HG03342 (cell line): ENCODE data around the gene GAS1.

Experiments used
- ATAC-seq: cut with Tn5 transposase; IDR thresholded peaks from one replicate; pipeline ENCODE4 v1.9.1; 2021; ENCODE audit warnings: mild to moderate bottlenecking, moderate library complexity; ENCODE audit not compliant: unreplicated experiment

The GAS1 gene

DNA sequence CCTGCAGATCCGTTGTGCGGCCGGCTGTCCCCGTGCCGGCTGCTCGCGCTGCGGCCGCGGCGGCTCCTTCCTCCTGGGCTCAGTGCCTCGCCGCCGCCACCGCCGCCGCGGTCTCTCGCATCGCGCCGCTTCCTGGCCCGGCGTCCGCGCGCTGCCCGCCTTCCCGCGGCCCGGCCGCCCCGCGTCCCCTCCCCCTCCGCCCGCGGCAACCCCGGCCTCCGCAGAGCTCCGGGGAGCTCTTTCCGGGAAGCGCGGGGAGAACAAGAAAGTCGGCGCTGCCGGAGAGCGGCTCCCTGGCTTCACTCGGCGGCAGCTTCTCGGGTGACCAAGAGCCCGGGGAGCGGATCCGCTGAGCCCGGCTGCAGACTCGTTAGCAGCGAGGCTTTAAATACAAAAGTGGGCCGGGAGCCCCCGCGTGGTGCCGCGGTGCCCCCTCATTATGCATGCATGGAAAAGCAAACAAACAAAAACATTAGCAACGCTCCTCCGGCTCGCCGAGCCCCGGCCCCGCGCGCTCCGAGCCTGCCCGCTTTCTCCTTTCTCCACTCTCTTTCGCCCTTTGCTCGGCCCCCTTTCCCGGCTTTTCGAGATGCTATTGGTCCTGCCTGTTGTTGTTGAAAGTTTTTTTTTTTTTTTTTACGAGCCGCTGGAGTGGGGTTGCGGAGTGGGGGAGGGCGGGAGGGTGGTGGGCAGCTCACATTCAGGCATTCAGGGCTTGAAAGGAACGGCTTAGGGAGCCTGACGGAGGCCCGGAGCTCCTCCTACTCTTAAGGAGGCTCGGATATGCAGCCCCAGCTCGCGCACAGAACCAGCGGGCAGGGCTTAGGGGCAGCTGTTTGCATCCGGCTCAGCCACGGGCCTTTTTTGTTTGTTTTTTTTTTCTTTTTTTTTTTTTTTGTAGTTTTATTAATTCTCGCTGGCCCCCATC, at the start of gene GAS1:
Gene GAS1, minus strand, starts transcription at position 361 of the 928 bp plus-strand sequence. CDS start 727 bp downstream, outside the sequence.
- ATAC-seq: peak; percentile 46

GRCh38 chr9:86994231-86994630, 46.9 kb upstream of the GAS1 start:
- ATAC-seq: no peak

- no peak for ATAC-seq
Observed at GRCh38 chr9:86993830-86994229, 46.5 kb upstream of the GAS1 start.

- no peak for ATAC-seq
Observed at GRCh38 chr9:86991077-86991476, 43.8 kb upstream of the GAS1 start.

- no peak for ATAC-seq
Observed at GRCh38 chr9:86990290-86990689, 43.0 kb upstream of the GAS1 start.

DNA sequence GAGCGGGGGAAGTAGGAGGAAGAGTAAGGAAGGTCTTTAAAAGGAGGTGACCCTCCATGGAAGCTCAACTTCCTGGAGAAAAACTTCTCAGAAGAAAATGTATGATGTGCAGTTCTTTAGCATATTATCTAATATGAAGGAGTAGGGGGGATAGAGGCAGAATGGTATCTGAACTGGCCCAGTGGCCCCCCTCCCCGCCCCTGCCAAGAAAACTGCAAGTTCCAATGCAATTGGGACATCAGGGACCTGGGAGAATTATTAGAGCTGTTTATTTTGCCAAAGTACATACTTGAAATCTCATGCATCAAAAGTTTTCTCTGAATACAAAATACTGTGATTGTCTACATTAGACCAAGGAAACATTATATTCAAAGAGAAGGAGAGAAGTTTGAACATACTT, 40.6 kb upstream of the GAS1 start:
- no peak for ATAC-seq

- ATAC-seq: no peak
Observed at GRCh38 chr9:86985132-86985647, 37.9 kb upstream of the GAS1 start.

DNA sequence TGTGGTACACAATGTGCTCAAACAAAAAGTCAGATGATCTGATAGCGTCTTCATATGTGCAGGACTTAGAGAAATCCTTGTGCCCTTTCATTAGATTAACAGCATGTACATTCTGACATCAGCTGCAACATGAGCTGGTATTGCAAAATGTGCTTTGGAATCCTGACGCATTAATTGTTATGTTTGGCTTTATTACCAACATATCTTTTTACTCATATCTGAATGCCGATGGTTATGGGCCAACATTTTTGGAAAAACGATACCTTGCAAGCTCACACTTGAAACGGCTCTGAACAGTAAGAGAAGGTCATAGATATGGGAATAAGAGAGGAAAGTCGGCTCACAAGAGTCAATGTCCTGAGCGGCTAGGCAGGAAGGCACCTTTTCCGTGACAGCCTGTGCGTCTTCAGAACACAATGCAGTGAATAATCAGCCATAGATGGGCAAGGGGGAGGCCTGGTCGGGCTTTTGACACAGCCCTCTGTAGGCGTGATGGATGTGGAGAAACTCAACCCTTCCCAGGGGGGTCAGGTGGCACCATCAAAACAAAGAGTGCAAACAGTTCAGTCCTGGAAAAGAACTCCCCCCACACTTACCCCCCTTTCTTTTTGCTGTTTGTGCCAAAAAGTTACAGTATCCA, 36.4 kb upstream of the GAS1 start:
- no peak for ATAC-seq

GRCh38 chr9:86983249-86983619, 35.9 kb upstream of the GAS1 start:
- ATAC-seq: no peak

- ATAC-seq: no peak
Observed at GRCh38 chr9:86980802-86981201, 33.5 kb upstream of the GAS1 start.

- ATAC-seq: no peak
Observed at GRCh38 chr9:86979657-86980056, 32.4 kb upstream of the GAS1 start.

DNA sequence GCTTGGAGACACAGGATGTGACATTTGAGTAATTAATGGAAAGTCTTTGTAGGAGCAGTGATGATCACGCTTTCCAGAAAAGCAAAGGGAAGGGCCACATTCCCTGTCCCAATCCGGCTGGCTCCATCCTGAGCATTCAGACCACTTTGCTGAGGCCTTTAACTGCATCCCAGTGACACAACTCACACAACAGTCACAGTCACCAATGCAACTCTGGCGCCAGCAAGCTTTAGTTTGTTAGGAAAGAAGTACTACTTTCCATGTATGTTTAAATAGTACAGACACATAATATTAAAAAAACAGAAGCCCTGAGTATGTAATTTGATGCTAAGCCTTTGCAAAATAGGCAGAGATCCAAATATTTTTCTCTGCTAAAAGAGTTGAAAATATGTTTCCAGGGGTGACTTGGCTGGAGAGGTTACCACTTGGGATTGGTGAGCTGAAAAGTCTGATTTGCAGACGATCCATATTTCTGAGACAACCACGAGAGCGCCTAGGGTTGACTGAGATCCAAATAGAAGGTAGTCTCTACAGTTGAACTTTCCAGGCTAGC, 31.7 kb upstream of the GAS1 start:
- ATAC-seq: no peak

DNA sequence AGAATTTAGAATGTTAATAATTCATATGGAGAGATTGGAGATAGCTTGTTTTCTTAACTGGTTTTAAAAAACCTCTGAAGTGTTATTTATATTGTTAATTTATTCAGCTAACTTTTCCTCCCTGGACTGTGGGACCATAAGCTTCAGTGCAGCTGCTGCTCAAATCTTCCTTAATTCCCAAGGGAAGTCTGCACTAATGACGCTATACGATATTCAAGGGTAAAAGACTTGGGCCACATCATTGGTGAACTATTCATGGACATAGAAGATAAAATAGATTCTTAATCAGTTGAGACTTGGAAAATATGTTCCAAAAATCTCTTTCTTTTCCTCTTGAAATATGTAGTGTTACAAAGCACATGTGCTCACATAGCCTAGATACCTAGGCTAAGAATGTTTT, 31.1 kb upstream of the GAS1 start:
- no peak for ATAC-seq

DNA sequence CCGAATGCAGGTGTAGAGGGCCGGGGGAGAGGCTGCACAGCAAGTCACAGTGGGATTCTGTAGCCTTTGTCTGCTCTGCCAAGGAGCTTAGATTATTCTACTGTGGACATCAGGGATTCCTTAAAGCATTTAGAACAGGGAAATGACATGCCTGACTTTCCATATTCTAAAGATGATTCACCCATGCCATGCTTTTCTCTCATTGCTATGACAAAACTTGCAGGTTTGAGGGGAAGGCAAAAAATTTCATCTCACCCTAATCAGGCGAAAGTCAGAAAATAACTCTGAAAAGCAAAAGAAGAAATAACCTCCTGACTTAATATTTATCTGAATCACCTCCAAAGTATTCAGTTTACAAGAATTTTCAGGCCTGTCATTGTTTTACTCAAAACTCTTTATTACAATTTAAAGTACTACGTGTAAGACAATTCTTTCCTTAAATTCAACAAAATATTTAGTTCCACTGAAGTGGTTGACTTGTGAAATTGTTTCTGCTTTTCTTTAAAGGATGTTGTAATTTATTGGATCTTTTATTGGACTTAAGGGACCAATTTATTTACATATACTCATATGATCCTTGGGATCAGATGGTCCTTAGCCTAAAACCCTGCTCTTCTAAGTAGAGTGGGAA, 30.0 kb upstream of the GAS1 start:
- no peak for ATAC-seq

GRCh38 chr9:86975606-86976005, 28.3 kb upstream of the GAS1 start:
- ATAC-seq: no peak

- ATAC-seq: no peak
Observed at GRCh38 chr9:86975036-86975435, 27.7 kb upstream of the GAS1 start.

DNA sequence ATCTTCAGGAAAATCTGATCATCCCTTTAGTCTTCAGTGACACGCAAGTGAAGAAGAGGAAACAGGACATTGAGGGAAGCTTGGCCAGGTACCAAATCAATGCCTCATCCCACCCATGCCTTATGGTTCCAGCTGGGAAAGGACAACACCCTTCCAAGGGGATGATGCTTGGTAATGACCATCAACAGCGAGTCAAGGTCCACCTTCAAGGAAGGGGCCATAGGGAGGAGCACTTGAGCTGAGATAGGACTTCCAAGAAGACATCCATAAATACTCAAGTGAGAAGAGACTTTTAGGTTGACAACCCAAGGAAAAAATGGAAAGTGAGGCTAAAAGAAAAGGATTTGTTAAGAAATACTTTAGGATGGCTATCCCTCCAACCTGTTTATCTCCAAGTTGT, 27.1 kb upstream of the GAS1 start:
- no peak for ATAC-seq

- no peak for ATAC-seq
Observed at GRCh38 chr9:86971742-86972141, 24.4 kb upstream of the GAS1 start.

DNA sequence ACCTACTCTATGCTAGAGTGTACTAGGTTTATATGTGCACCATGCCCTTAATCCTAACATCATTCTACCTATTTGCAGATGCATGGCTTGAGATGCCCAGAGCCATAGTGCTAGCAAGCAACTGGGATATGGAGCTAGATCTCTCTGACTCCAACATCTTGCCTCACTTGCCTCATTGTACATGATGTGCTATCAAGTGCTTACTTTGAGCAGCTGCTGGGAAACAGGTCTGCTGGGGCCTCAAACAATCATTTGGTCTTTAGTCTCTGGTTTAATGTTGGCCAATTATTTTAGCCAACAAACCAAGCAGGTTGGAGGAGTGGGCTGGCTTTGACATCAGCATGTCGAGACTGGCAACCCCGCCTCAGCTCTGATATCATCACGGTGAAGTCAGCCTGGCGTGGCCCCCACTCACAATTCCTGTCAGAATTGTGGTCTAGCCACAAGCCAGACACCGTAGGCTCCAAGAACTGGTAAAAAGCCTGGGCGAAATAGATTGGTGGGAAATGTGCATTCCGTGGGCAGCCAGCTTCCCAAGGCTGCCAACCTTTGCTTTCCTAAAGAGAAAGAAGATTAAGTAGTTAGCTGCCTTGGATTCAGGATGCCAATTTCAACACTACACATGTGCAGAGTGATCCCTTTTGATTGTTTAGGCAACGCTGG, 21.1 kb upstream of the GAS1 start:
- no peak for ATAC-seq

DNA sequence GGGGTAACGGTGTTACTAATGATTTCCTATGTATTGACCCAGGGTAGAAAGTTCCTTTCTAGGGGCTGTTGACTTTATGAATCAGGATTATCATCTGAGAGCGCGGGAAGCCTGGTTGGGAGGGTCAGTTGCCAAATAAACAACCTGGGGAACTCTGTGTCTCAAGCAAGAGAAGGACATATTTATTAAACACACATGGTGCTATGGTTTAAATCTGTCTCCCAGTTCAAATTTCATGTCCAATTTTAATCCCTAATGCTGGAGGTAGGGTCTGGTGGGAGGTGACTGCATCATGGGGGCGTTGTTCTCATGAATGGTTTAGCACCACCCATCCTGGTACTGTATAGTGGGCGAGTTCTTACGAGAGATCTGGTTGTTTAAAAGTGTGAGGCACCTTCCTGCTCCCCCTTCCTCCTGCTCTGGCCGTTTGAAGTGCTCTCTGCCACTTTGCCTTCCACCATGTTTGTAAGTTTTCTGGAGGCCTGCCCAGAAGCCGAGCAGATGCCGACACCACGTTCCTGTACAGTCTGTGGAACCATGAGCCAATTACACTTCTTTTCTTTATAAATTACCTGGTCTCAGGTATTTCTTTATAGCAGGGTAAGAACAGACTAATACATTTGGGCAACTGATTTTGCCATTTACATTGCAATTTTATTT, 19.7 kb upstream of the GAS1 start:
- no peak for ATAC-seq
